ENCODE measurements around the gene INS. TPM values are rescaled to one million over a fixed set of nuclear protein-coding genes. Genes with fewer than 3 reads are reported as not detected.

INS gene
- total RNA-seq, 1 donor from 2014 or later, result not detected

DNA sequence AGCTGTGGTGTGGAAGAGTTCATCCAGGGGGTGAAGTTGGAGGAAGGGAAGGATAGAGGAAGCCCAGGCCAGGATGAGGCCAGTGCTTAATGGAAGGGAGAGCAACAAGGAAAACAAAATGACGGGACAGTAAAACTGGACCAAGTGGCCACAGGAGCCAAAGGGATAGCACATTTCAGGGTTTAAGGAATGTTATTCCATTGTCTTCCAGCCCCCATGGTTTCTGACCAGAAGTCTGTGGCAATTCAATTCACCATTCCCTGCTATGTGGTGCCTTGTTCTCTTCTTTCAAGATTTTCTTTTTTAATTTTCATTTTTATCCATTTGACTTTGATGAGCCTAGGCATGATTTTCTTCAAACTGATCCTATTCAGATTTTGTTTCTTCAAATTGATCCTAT lies 44.3 kb downstream of the INS start:
- no peak for TF ChIP-seq CTCF (IDR thresholded peaks at IDR 0.05; ENCODE audit: borderline replicate concordance)

GRCh38 chr11:2115308-2115707 lies 45.7 kb downstream of the INS start:
- no peak overlapping the region for H3K4me3 ChIP-seq
- intact Hi-C loops (cut with micrococcal nuclease), result no loop called here

More for the DNA sequence above, 44.3 kb downstream of the INS start:
- Histone ChIP-seq H3K27me3 (ENCODE audit: low read depth) (peaks cover 34% of the 10 kb centered on the region), H3K27ac (replicated peaks) (no peak overlapping the region), H3K36me3 (no peaks in the 10 kb centered on the region), H3K4me1 (no peaks in the 10 kb centered on the region), H3K4me3 (no peak overlapping the region), H3K9me3 (replicated peaks) (peaks cover 20% of the 10 kb centered on the region)
- intact Hi-C loops (cut with micrococcal nuclease), result no loop called here
- no peak for DNase-seq

GRCh38 chr11:2114430-2115241 lies 46.4 kb downstream of the INS start:
- no peak for TF ChIP-seq CTCF (IDR thresholded peaks at IDR 0.05; ENCODE audit: borderline replicate concordance)
- Histone ChIP-seq H3K4me1 (peaks cover 6% of the 10 kb centered on the region), H3K4me3 (no peak overlapping the region), H3K27me3 (ENCODE audit: low read depth) (peaks cover 18% of the 10 kb centered on the region), H3K36me3 (no peaks in the 10 kb centered on the region), H3K27ac (replicated peaks) (no peak overlapping the region), H3K9me3 (replicated peaks) (peaks cover 20% of the 10 kb centered on the region)
- intact Hi-C loops (cut with micrococcal nuclease), result no loop called here
- DNase-seq, result no peak

More at GRCh38 chr11:2115308-2115707, 45.7 kb downstream of the INS start:
- H3K27ac ChIP-seq (replicated peaks), result no peak overlapping the region
- H3K9me3 ChIP-seq (replicated peaks), result peaks cover 20% of the 10 kb centered on the region
- no peaks in the 10 kb centered on the region for H3K4me1 ChIP-seq
- no peak for TF ChIP-seq CTCF (IDR thresholded peaks at IDR 0.05; ENCODE audit: borderline replicate concordance)
- H3K27me3 ChIP-seq (ENCODE audit: low read depth), result peaks cover 21% of the 10 kb centered on the region
- DNase-seq, result no peak
- no peaks in the 10 kb centered on the region for H3K36me3 ChIP-seq

DNA sequence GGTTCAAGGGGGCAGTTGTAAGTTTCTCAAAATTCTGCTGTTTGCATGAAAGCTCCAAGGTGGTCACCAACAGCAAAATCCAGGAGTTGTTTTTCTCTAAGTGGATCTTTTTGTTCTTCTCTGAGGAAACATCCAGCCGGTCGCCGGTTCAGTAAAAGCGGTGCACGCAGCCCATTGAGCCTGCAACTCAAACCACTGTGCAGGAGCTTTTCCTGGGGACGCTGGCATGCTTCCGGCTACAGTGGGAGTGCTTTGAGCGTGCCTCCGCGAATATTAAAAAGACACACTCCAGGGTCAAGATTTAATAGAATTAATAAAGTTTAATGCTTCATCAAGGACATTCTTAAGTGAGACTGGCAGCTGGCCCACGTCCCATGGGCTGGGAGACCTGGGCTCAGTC lies 47.2 kb downstream of the INS start:
- Histone ChIP-seq H3K4me1 (peaks cover 14% of the 10 kb centered on the region), H3K4me3 (no peak overlapping the region), H3K27ac (replicated peaks) (no peak overlapping the region), H3K9me3 (replicated peaks) (peaks cover 20% of the 10 kb centered on the region), H3K36me3 (no peaks in the 10 kb centered on the region), H3K27me3 (ENCODE audit: low read depth) (peaks cover 20% of the 10 kb centered on the region)
- no peak for TF ChIP-seq CTCF (IDR thresholded peaks at IDR 0.05; ENCODE audit: borderline replicate concordance)
- intact Hi-C loops (cut with micrococcal nuclease), result no loop called here
- no peak for DNase-seq

DNA sequence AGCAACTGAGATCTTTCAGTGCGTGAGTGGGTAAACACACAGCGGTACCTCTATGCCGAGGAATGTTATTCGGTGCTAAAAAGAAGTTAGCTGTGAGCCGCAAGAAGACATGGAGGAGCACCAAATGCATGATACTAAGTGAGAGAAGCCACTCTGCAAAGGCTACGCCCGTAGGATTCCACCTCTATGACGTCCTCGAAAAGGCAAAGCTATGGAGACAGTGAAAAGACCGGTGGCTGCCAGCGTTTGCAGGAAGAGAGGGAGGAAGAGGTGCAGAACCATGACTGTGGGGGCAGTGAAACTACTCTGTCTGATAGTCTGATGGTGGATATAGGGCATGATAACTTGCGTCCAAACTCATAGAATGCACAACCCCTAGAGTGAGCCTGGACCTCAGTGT lies 50.5 kb downstream of the INS start:
- no peak for DNase-seq
- intact Hi-C loops (cut with micrococcal nuclease), result no loop called here
- H3K4me1 ChIP-seq, result peaks cover 15% of the 10 kb centered on the region
- H3K36me3 ChIP-seq, result no peaks in the 10 kb centered on the region
- no peak for TF ChIP-seq CTCF (IDR thresholded peaks at IDR 0.05; ENCODE audit: borderline replicate concordance)
- no peak overlapping the region for H3K4me3 ChIP-seq
- H3K9me3 ChIP-seq (replicated peaks), result no peaks in the 10 kb centered on the region
- no peak overlapping the region for H3K27ac ChIP-seq (replicated peaks)
- H3K27me3 ChIP-seq (ENCODE audit: low read depth), result peaks cover 23% of the 10 kb centered on the region

Small RNAs within 50 kb of the gene (microRNA-seq; reads per million reads assigned to microRNA genes)
- not detected for gene MIR4686
- gene MIR483, result 90.8 reads per million, percentile 56 among the genes with 10 or more reads in this experiment

Other genes with a start within 250 kb of the INS start
- gene TNNT3, start 241.5 kb downstream of the INS start, total RNA-seq, result 30.7 TPM
- 93.6 TPM for gene MRPL23, start 213.9 kb downstream of the INS start, total RNA-seq
- gene H19, start 163.4 kb downstream of the INS start, total RNA-seq, result 634 TPM
- gene IGF2, start 21.8 kb downstream of the INS start, total RNA-seq, result 75.0 TPM
- not detected for gene TH, start 10.6 kb upstream of the INS start, total RNA-seq
- not detected for gene ASCL2, start 109.4 kb upstream of the INS start, total RNA-seq
- gene C11orf21, start 140.7 kb upstream of the INS start, total RNA-seq, result 36.0 TPM
- 27.1 TPM for gene TSPAN32, start 140.8 kb upstream of the INS start, total RNA-seq
- gene CD81, start 216.1 kb upstream of the INS start, total RNA-seq, result 412 TPM
- 31.7 TPM for gene TSSC4, start 239.5 kb upstream of the INS start, total RNA-seq

Measured in left ventricle myocardium inferior (tissue), 1 donor.